Activated CD4-positive, alpha-beta T cell treated with anti-CD3 and anti-CD28 coated beads, Interleukin-2, amount 50 U/mL, for 48 hours (primary cell): ENCODE results near the gene PTPRN2.
"Not testable (repeated sequence)": the region's sequence is repeated elsewhere in the genome, so short reads cannot be mapped to it uniquely, and the experiment has no call there.

Experiments
- DNase-seq, 2 experiments: peaks; one replicate each; pipeline ENCODE4 v3.0.0-alpha.2; 2020

Gene PTPRN2

DNA sequence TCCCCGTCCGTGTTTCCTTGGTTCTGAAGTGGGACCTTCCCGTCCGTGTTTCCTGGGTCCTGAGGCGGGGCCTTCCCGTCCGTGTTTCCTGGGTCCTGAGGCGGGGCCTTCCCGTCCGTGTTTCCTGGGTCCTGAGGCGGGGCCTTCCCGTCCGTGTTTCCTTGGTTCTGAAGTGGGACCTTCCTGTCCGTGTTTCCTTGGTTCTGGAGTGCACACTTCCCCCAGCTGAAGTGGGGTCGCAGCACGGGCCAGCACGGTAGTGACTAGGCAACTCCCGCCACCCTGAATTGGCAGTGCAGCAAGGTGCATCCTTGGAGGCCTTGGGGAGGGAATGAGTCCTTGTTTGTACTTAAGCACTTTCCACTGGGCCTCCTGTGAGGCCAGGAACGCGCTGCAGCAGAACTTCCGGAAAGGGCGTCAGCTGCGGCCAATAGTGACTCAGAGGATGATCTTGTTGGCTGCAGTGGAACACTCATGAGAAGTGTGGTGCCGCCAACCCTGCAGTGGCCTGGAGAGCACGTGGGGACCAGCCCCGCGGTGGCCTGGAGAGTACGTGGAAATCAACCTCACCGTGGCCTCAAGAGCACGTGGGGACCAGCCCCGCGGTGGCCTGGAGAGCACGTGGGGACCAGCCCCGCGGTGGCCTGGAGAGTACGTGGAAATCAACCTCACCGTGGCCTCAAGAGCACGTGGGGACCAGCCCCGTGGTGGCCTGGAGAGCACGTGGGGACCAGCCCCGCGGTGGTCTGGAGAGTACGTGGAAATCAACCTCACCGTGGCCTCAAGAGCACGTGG is 685.6 kb downstream of the PTPRN2 start:
- DNase-seq, result not testable (repeated sequence)

- no peak for DNase-seq
Observed at GRCh38 chr7:157901166-157901565, 686.5 kb downstream of the PTPRN2 start.

DNA sequence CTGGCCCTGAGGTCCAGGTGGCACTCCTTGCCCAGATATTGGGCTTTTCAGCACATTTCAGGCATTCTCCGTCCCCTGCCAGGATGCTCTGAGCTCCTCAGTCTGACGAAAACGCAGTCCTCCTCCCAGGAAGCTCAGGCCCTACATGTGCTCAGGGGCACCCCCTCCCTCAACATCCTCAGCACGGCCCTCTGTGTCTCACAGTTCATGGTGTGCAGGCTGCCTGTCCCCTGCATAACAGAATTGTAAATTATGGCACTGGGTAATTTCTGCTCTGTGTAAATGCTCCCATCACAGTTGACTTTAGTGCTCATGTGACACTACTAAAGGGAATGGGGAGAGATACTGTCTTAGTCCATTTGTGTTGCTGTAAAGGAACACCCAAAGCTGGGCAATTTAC is 687.1 kb downstream of the PTPRN2 start:
- no peak for DNase-seq

- DNase-seq, result no peak
Observed at GRCh38 chr7:157900011-157900410, 687.6 kb downstream of the PTPRN2 start.

- DNase-seq, result no peak
Observed at GRCh38 chr7:157898802-157899505, 688.7 kb downstream of the PTPRN2 start.

GRCh38 chr7:157898261-157898660 is 689.4 kb downstream of the PTPRN2 start:
- DNase-seq, result no peak

GRCh38 chr7:157897681-157898080 is 689.9 kb downstream of the PTPRN2 start:
- DNase-seq, result no peak

GRCh38 chr7:157896774-157897555 is 690.7 kb downstream of the PTPRN2 start:
- no peak for DNase-seq

- not testable (repeated sequence) for DNase-seq
Observed at GRCh38 chr7:157896376-157896675, 691.3 kb downstream of the PTPRN2 start.

DNA sequence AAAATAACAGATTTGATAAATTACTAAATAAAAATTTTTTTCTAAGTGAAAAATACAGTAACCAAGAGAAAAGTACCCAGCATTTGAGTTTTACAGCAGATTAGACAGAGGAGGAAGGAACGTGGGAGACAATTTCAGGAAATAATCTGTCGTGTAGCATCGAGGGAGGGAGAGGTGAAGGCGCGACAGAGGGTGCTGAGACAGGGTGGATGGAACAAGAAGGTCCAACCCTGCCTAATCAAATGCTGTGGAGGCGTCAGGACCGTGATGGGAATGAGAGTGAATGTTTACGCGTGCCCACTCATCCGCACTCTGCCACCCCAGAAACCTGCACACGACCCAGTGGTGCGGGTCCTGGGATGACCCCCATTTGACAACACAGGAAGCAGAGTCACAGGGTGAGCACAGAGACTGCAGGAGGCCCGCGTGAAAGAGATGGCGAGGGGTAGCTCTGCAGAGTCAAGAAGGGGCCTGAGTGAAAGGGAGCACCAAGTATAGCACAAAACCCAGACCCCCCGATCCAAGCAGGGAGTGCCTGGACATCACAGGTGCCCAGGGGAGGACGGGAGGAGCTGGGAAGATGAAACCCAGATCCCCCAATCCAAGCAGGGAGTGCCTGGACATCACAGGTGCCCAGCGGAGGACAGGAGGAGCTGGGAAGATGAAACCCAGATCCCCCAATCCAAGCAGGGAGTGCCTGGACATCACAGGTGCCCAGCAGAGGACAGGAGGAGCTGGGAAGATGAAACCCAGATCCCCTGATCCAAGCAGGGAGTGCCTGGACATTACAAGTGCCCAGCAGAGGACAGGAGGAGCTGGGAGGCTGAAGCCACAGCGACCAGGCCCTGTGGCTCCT is 691.9 kb downstream of the PTPRN2 start:
- DNase-seq, result no peak

- DNase-seq, result not testable (repeated sequence)
Observed at GRCh38 chr7:157895098-157895497, 692.5 kb downstream of the PTPRN2 start.

- no peak for DNase-seq
Observed at GRCh38 chr7:157893535-157894044, 694.0 kb downstream of the PTPRN2 start.

DNA sequence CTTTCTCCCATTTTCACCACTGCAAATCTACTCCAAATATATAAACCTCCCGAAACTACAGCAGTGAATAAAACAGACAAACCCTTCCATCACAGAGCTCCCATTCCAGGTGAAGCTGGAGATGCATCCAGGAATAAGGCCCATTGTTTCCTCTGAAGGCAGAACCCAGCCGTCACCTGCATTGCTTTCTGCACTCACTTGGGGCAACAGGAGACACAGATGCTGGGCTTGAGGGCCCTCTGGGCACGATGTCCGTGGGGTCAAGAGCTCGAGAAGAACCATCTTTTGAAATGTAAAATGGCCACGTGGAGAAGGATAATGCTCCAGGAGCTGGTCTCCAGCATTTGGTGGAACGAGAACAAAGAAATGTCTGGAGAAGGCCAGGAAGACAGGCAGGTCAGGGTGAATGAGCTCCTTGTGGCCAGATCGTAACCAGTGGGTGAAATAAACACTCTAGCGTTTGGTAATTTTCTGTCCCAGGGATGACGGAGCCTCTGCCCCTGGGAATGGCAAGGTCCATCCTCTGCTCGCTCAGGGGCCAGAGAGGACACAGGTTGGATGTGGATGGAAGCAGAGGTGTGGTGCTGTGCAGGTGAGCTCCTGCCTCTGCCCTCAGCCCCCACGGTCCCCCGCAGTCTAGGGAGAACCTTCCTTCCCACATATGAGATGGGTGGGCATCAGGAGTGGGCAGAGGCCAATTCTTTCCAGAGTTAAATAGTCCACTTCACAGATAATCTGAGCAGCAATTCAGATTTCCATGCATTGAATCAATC is 694.7 kb downstream of the PTPRN2 start:
- DNase-seq, result no peak

DNA sequence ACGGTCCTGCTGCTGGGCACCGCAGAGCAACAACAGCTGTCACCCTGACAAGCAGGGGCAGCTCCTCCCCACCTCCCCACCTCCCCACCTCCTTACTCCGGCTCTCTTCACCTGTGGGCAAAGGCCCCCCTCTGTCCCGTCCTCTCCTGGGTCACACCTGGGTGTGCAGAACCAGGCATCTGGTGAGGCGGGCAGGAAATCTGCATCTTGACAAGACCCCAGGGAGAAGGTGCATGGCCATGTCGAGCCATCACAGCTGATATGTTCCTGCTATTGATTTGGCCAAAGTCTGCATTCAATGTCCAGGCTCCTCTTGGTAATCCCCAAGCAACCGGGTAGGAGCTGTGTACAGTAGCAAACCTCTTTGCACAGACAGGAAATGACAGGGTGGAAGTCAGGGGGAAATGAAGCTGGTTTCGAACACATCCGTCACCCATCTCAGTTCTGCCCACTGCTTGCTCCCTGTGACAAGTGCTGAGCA is 696.7 kb downstream of the PTPRN2 start:
- no peak for DNase-seq

DNA sequence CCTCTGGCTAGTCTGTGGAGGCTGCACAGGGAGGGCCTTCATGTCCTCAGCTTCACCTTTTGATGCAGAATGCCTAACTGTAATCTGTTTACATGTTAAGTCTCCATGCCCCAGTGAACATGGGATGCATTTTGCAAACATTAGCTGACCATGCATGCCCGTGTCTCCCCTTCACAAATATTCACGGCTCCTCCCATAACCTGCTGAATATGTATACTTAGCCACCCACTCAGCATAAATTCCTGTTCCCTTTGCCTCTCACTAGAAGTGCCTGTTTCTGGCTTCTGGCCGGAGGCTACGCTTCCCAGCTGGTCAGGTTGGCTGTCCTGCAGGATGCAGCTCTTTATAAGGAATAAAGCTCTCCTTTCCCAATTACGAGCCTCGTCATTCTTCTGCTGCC is 698.1 kb downstream of the PTPRN2 start:
- no peak for DNase-seq

DNA sequence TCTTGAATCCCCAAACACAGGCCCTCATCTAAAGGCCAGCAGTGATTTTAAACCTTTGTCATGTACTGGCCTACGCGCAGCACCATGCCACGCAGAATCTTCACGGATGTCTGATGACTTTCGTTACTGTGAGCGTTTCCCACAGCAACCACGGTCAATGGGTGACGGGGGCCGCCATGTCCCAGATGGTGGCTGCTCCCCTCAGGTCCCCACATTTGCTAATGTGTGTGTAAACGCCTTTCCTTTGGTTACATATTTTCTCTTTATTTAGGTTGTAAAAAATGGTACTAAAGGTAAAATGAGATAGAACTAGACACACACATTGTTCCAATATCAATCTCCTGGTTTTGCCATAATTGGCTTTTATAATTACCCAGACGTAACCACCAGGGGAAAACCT is 699.0 kb downstream of the PTPRN2 start:
- DNase-seq, result no peak

GRCh38 chr7:157887400-157887799 is 700.2 kb downstream of the PTPRN2 start:
- no peak for DNase-seq

- DNase-seq, result no peak
Observed at GRCh38 chr7:157886711-157887110, 700.9 kb downstream of the PTPRN2 start.

- no peak for DNase-seq
Observed at GRCh38 chr7:157886266-157886665, 701.4 kb downstream of the PTPRN2 start.

DNA sequence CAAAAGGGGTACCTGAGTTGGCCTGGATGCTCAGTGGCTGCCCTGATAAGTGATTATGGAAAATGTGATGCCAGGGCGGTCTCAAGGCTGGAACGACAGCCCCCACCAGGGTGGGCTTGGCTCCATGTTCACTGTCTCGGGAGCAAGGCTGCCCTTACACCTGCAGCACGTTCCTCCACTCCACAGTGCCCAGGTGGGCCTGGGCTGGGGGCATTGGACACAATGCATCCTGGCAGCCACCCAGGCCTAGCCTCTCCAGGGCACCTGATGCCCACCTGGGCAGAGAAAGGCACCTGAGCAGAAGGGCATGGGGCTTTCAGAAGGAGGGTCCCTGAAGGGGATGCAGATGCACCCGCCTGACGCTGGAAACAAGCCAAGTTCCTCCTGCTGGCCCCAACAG is 702.5 kb downstream of the PTPRN2 start:
- DNase-seq, result no peak

GRCh38 chr7:157884461-157885062 is 703.1 kb downstream of the PTPRN2 start:
- no peak for DNase-seq
